ENCODE results near the gene FAM53B. TPM values are rescaled to one million over a fixed set of nuclear protein-coding genes. Genes with fewer than 3 reads are reported as not detected.

Gene FAM53B
- total RNA-seq, 1 experiment from 2014 or later, result 11.2 TPM

GRCh38 chr10:124605001-124605370 is 139.2 kb downstream of the FAM53B start:
- BruUV-seq (replicated peaks), result no TSS peak
- Mint-ChIP-seq H3K9me3 (ENCODE audit: low read depth, unreplicated experiment) (no peaks in the 10 kb centered on the region), H3K4me1 (ENCODE audit: low read depth, unreplicated experiment) (no peaks in the 10 kb centered on the region), H3K27ac (ENCODE audit: unreplicated experiment) (no peak overlapping the region), H3K4me3 (ENCODE audit: low read depth, unreplicated experiment) (no peak overlapping the region), H3K36me3 (ENCODE audit: insufficient read depth, unreplicated experiment) (peaks cover 5% of the 10 kb centered on the region), H3K27me3 (ENCODE audit: unreplicated experiment) (no peaks in the 10 kb centered on the region)
- intact Hi-C loops (cut with micrococcal nuclease; ENCODE audit: unreplicated experiment), result no loop called here
- CTCF ChIA-PET, result interaction anchor here (1.6 kb wide), 1 partner anchor 136 kb away, joined by 4 read pairs; no protein-coding TSS in a partner anchor
- no peak for DNase-seq
- no peak for TF ChIP-seq CTCF (IDR thresholded peaks at IDR 0.05; ENCODE audit: unreplicated experiment)

- intact Hi-C loops (cut with micrococcal nuclease; ENCODE audit: unreplicated experiment), result no loop called here
- CTCF ChIA-PET, result interaction anchor here (1.6 kb wide), 1 partner anchor 137 kb away, joined by 4 read pairs; no protein-coding TSS in a partner anchor
- H3K4me1 Mint-ChIP-seq (ENCODE audit: low read depth, unreplicated experiment), result no peaks in the 10 kb centered on the region
Observed at GRCh38 chr10:124604214-124605000, 139.8 kb downstream of the FAM53B start.

GRCh38 chr10:124603376-124604213 is 140.6 kb downstream of the FAM53B start:
- H3K9me3 Mint-ChIP-seq (ENCODE audit: low read depth, unreplicated experiment), result no peaks in the 10 kb centered on the region
- peaks cover 5% of the 10 kb centered on the region for H3K36me3 Mint-ChIP-seq (ENCODE audit: insufficient read depth, unreplicated experiment)
- CTCF ChIA-PET, result interaction anchor here (1.6 kb wide), 1 partner anchor 138 kb away, joined by 4 read pairs; no protein-coding TSS in a partner anchor
- no peak overlapping the region for H3K4me3 Mint-ChIP-seq (ENCODE audit: low read depth, unreplicated experiment)
- intact Hi-C loops (cut with micrococcal nuclease; ENCODE audit: unreplicated experiment), result no loop called here
- no peak for TF ChIP-seq CTCF (IDR thresholded peaks at IDR 0.05; ENCODE audit: unreplicated experiment)
- no peak overlapping the region for H3K27ac Mint-ChIP-seq (ENCODE audit: unreplicated experiment)
- H3K4me1 Mint-ChIP-seq (ENCODE audit: low read depth, unreplicated experiment), result no peaks in the 10 kb centered on the region
- peaks cover 12% of the 10 kb centered on the region for H3K27me3 Mint-ChIP-seq (ENCODE audit: unreplicated experiment)
- no TSS peak for BruUV-seq (replicated peaks)
- no peak for DNase-seq

More at GRCh38 chr10:124604214-124605000, 139.8 kb downstream of the FAM53B start:
- H3K27ac Mint-ChIP-seq (ENCODE audit: unreplicated experiment), result no peak overlapping the region
- TF ChIP-seq CTCF (IDR thresholded peaks at IDR 0.05; ENCODE audit: unreplicated experiment), result no peak
- no peak overlapping the region for H3K4me3 Mint-ChIP-seq (ENCODE audit: low read depth, unreplicated experiment)
- H3K36me3 Mint-ChIP-seq (ENCODE audit: insufficient read depth, unreplicated experiment), result peaks cover 5% of the 10 kb centered on the region
- H3K27me3 Mint-ChIP-seq (ENCODE audit: unreplicated experiment), result peaks cover 3% of the 10 kb centered on the region
- BruUV-seq (replicated peaks), result no TSS peak
- no peak for DNase-seq
- H3K9me3 Mint-ChIP-seq (ENCODE audit: low read depth, unreplicated experiment), result no peaks in the 10 kb centered on the region

- H3K4me1 Mint-ChIP-seq (ENCODE audit: low read depth, unreplicated experiment), result no peaks in the 10 kb centered on the region
- CTCF ChIA-PET, result no interaction called here
- no peak for DNase-seq
- peaks cover 5% of the 10 kb centered on the region for H3K36me3 Mint-ChIP-seq (ENCODE audit: insufficient read depth, unreplicated experiment)
- no peak overlapping the region for H3K27ac Mint-ChIP-seq (ENCODE audit: unreplicated experiment)
- H3K4me3 Mint-ChIP-seq (ENCODE audit: low read depth, unreplicated experiment), result no peak overlapping the region
- BruUV-seq (replicated peaks), result no TSS peak
- peaks cover 15% of the 10 kb centered on the region for H3K27me3 Mint-ChIP-seq (ENCODE audit: unreplicated experiment)
- intact Hi-C loops (cut with micrococcal nuclease; ENCODE audit: unreplicated experiment), result no loop called here
- no peaks in the 10 kb centered on the region for H3K9me3 Mint-ChIP-seq (ENCODE audit: low read depth, unreplicated experiment)
- TF ChIP-seq CTCF (IDR thresholded peaks at IDR 0.05; ENCODE audit: unreplicated experiment), result no peak
Observed at GRCh38 chr10:124602646-124603365, 141.4 kb downstream of the FAM53B start.

All from Calu3 (cell line).